HG02588 (cell line): ENCODE measurements around the gene ERICH3.

Experiments used
- ATAC-seq: cut with Tn5 transposase; IDR thresholded peaks from one replicate; pipeline ENCODE4 v1.9.1; 2021; ENCODE audit warnings: mild to moderate bottlenecking, moderate library complexity; ENCODE audit not compliant: unreplicated experiment

The ERICH3 gene

GRCh38 chr1:74673351-74674111, at the start of gene ERICH3:
Gene ERICH3, minus strand, starts transcription at chr1:74673792. Its CDS starts 273 bp downstream, at chr1:74673519.
- peak; percentile 48 for ATAC-seq

GRCh38 chr1:74717626-74718025, 44.0 kb upstream of the ERICH3 start:
- ATAC-seq, result no peak

GRCh38 chr1:74716822-74717221, 43.2 kb upstream of the ERICH3 start:
- no peak for ATAC-seq

GRCh38 chr1:74715806-74716205, 42.2 kb upstream of the ERICH3 start:
- ATAC-seq, result no peak

- ATAC-seq, result no peak
Measured at GRCh38 chr1:74715236-74715502, 41.6 kb upstream of the ERICH3 start.

GRCh38 chr1:74714429-74715235, 41.0 kb upstream of the ERICH3 start:
- peak; percentile 78 for ATAC-seq

GRCh38 chr1:74713849-74714248, 40.3 kb upstream of the ERICH3 start:
- ATAC-seq, result no peak

- no peak for ATAC-seq
Measured at GRCh38 chr1:74712881-74713280, 39.3 kb upstream of the ERICH3 start.

GRCh38 chr1:74703386-74704182, 30.0 kb upstream of the ERICH3 start:
- no peak for ATAC-seq

- ATAC-seq, result peak; percentile 56
Measured at GRCh38 chr1:74699331-74699730, 25.7 kb upstream of the ERICH3 start.

- ATAC-seq, result no peak
Measured at GRCh38 chr1:74697832-74698231, 24.2 kb upstream of the ERICH3 start.

GRCh38 chr1:74693473-74693872, 19.9 kb upstream of the ERICH3 start:
- no peak for ATAC-seq

- no peak for ATAC-seq
Measured at GRCh38 chr1:74690909-74691308, 17.3 kb upstream of the ERICH3 start.

- ATAC-seq, result no peak
Measured at GRCh38 chr1:74690364-74690696, 16.7 kb upstream of the ERICH3 start.

GRCh38 chr1:74689621-74690363, 16.2 kb upstream of the ERICH3 start:
- ATAC-seq, result no peak

- ATAC-seq, result no peak
Measured at GRCh38 chr1:74686928-74687327, 13.3 kb upstream of the ERICH3 start.

GRCh38 chr1:74684301-74684700, 10.7 kb upstream of the ERICH3 start:
- ATAC-seq, result no peak

- ATAC-seq, result no peak
Measured at GRCh38 chr1:74683656-74684055, 10.1 kb upstream of the ERICH3 start.

- no peak for ATAC-seq
Measured at GRCh38 chr1:74681851-74682250, 8.3 kb upstream of the ERICH3 start.

GRCh38 chr1:74681449-74681848, 7.9 kb upstream of the ERICH3 start:
- peak; percentile 77 for ATAC-seq

- peak; percentile 25 for ATAC-seq
Measured at GRCh38 chr1:74681001-74681400, 7.4 kb upstream of the ERICH3 start.
